Bone marrow (tissue), 2 donors: ENCODE data around the gene CBLN2.

Experiments
- DNase-seq, 2 donors: peaks; one replicate each; lab custom pipeline; 2025; lab: John Stamatoyannopoulos, UW

CBLN2 gene

DNA sequence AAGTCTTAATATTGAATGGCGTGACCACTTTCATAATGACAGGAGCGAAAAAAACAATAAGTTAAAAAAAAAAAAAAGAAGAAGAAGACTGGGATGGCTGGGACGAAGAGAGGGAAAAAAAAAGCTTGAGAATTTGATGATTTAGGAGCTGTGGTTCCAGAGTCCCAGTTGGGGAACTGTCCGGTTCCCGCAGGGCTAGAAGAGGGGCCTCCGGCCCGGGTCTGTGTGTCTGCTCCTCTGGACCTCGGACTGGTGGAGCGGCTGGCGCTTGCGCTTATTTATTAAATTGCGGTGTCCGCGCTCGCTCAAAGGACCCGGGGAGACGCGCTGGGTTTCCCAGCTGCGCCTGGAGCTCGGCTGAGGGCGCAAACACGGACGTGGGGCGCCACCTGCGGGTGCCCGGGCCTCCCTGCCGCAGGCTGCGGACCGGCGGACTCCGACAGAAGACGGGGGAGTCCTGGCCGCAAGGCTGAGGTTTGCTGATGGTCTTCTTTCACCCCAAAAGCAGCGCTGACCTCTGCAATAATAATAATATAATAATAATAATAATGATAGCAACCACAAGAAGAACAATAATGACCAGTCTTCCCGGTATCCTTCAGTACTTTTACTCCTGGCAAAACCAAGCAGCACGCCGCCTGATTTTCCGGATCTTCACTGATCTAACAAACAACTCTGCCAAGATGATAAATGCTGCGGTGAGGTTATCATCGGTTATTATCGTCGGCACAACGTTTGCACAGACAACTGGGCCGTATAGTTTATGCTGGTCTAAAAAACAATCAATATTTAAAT, at the start of gene CBLN2:
CBLN2 (minus strand) TSS at position 251 of the 795 bp plus-strand sequence. CDS start 2,182 bp downstream, outside the sequence.
- no peak for DNase-seq

DNA sequence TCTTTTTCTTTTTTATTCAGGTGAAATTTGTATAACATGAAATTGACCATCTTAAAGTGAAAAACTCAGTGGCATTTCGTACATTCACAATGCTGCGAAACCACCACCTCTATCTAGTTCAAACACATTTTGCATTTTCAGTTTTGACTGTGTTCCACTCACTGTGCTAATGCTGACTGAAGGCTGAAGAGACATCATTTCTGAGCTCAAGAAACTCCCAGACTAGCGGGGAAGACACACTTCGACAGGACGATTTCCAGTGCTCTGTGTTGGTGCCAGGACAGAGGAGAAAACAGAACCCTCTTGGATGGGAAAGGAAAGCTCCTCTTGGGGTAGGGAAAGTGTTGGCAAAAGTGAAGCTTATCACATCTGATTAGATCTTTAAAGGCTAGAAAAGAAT, 44.2 kb upstream of the CBLN2 start:
- DNase-seq, result no peak

DNA sequence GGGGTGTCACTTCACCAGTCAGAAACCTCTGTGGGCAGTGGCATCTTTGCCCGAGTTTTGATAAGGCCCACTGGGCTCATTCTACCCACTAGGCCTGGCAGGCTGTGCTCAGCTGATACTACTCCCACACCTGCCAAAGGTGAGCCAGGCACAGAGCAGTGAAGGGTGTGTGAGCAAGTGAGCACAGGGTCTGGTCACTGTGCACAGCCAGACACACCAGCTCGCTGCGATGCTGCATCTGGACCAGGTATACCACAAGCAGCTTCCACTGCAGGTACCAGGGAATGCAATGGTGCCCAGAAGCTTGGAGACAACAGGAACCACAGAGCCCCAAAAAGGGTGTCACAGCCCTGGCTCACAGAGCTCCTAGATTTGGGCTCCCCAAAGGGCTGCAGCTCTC, 40.6 kb upstream of the CBLN2 start:
- DNase-seq, result no peak

DNA sequence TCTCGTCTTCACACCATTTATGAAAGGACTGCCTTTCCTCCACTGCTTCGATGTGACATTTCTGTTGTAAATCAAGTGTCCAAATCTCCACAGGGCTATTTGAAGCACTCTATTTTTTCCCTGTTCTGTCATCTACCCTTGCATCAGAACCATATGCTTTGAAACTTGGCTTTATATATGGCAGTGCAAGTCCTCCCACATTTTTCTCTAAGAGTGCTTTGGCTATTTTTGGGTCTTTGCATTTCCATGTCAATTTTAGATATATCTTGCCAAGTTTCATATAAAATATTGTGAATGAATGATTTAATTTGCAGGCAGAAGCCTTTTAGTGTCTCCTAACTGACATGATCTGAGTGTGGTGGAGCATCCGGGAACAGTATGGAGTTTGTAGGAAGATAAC, 37.8 kb upstream of the CBLN2 start:
- no peak for DNase-seq

DNA sequence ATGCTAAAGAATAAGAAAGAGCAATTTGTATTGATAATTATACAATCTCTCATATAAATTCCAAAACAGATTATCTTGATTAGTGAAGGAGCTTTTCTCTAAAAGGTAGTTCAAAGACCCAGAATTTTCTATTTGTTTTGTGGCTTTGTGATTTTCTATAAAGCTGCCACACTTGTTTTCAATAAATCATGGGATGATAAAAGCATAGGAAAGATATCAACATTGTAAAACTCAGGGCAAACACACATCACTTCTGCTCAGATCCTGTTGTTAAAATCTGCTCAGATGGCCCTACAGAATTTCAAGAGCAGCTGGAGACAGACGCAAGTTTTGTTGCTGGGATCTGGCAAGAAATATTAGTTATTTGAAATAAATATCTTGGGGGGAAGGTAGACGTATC, 28.8 kb upstream of the CBLN2 start:
- no peak for DNase-seq

DNA sequence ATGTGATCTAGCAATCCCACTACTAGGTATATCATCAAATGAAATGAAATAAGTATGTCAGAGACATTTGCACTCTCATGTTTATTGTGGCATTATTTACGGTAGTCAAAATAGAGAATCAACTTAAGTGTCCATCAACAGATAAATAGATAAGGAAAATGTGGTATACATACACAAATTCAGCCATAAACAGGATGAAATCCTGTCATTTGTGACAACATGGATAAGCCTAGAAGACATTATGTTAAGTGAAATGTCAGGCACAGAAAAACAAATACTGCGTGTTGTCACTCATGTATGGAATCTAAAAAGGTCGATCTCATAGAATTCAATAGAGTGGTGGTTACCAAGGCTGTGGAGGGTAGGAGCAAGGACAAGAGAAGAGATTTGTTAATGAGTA, 22.1 kb upstream of the CBLN2 start:
- DNase-seq, result no peak

DNA sequence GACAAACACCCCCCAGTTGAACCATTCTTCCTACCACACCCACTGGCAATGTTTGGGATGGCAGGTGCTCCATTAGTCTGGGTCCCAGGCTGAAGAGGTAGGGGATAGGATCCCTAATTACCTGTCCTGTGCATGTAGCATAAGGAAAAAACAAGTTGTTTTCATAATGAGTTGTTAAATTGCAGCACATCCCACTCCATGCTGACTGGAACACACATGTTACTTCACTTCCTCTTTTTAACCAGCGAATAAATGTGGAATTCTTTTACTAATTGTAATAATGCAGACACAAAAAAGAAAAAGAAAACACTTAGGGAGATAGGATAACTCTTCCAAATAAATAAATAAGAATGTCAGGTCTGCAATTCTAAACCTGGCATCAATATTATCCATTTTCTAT, 11.8 kb upstream of the CBLN2 start:
- no peak for DNase-seq

DNA sequence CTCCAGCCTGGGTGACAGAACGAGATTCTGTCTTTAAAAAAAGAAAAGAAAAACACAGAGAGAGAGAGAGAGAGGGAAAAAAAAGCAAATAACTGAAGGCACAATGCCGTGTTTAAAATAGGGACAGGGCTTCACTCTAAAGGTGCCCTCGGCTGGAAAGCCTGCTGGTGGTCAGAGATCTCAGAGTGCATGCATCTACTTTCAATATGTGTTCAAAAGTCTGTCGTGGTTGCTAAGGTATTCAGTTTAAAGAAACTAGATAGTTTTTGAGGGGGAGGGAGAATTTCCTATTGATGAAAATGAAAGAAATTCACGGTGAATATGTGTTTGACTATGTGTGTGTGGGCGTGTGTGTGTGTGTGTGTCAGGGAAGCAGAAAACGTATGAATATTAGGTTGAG, 11.0 kb upstream of the CBLN2 start:
- DNase-seq, result no peak

DNA sequence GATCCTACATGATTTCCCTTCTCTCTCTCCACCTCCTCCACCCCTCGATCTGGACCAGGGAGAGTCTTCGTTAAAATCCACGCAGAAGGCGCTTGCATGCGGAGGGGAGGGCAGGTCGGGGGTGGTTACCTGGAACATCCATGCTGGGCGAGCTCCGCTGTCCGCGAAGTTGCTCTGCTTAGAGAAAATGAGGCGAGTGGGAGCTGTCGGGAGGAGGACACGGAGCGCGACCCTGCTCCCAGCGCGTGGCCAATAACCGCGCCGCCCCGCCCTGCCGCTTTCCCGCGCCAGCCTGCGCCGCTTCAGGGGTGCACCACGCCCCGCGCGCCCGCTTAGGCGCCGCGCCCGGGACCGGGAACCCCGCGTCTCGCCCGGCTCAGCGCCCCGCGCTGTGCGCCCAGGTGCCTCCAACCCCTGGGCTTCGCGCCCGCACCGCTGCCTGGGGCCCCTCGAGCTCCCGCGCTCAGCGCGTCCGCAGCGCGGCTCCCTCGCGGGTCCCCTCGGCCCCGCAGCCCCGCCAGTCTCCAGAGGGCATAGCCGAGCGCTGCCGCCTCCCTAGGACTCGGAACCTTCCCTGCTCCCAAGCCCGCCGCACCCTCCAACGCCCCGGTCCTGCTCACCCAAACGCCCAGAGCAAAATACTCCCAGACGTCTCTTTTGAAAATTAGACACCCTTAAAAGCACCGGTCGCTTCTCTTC, 636 bp downstream of the CBLN2 start:
- no peak for DNase-seq

DNA sequence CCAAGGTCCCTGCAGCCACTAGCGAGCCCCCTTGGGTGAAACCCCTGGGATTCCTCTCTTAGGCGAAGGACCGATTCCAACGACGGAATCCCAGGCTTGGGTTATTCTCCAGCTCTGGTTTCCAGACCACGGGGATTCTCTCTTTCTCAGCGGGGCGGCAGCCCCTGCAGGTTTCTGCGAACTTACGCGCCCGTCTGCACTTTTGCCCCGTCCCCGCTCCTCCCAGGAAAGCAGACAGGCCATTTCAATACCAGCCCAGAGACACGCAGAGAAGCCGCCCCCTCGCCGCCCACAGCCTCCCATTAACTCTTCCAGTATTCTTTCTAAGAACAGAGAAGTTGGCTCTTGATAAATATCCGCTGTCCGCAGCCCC, 1.2 kb downstream of the CBLN2 start:
- no peak for DNase-seq

DNA sequence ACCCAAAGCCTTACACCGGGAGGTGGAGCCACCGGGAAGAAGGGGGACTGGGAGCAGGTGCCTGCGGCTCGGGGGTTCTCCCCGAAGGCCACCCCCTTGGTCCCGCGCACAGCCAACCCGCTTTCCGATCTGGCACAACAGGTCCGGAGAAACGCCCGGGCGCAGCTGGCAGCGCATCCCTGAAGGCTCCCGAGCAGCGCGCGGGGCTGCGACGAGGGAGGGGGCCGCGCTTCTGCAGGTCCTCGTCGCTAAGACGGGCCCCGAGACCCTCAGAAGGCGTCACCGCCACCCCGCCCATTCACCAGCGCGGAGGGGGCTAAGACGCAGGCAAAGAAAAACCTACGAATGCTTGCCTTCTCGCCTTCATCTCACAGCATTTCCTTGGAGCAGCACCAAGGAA, 1.8 kb downstream of the CBLN2 start:
- no peak for DNase-seq

DNA sequence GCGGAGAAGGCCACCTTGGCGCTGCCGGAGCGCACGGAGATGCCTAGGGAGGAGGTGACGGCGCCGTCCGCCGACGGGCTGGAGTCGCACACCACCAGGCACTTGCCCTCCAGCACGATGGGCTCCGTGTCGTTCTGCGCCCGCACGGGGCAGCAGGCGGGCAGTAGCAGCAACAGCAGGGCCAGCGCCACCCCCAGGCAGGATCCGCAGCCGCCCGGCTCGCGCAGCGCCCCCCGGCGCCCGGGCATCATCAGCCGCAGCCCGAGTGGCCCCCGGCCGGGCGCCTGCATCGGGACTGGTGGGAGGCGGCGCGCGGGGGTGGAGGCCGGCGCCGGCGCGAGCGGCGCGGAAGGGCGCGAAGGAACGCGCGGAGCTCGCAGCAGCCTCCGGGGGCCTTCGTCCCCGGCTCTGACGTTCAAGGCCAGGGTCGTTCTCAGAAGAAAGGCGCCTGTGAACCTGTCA, 2.2 kb downstream of the CBLN2 start:
- DNase-seq, result no peak

DNA sequence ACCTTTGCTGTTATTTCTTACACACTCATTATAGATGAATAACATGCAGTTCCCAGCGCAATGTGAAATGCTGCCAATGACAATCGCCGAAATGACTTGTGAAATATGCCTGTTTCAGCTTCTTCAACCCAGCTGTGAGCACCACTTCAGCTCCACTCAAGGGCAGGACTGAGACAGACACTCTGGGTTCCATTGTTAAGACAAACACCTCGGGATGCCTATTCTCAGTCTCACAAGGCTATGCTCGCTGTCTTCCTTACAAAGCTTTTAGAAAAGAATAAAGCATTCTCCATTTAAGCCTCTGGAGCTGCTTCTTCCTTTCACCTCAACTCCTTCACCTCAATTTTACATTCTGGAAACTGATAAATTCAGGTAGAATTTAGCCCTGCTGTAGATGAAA, 4.2 kb downstream of the CBLN2 start:
- DNase-seq, result no peak

DNA sequence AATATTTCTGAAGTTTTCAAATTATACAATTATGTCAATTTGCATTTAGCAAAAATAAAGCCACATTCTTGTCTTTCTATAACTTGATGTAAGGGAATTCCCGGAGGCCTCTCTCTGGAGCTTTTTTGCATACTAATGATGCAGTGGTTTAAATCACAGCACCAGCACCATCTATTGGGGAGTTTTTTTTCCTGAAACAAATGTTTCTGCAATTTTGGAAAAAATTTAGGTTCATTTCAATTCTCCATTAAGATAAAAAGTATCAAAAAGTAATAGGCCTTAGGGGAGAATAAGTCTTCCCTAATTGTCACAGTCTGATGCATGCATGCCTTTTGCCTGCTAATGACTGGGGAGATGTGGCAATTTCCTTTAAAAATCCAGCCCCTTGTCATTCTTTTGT, 13.5 kb downstream of the CBLN2 start:
- no peak for DNase-seq

DNA sequence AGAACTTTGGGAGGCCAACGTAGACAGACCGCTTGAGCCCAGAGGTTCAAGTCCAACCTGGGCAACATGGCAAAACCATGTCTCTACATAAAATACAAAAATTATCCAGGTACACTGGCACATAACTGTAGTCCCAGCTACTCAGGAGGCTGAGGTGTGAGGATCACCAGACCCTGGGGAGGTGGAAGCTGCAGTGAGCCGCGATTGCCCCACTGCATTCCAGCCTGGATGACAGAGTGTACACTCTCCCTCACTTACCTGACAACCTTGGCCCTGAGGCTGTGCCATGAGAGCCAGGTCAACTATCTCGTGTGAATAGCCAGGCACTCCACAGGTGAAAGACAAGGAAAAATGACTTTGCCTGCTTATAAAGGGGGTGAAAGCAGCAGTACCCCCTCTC, 39.3 kb downstream of the CBLN2 start:
- DNase-seq, result no peak

DNA sequence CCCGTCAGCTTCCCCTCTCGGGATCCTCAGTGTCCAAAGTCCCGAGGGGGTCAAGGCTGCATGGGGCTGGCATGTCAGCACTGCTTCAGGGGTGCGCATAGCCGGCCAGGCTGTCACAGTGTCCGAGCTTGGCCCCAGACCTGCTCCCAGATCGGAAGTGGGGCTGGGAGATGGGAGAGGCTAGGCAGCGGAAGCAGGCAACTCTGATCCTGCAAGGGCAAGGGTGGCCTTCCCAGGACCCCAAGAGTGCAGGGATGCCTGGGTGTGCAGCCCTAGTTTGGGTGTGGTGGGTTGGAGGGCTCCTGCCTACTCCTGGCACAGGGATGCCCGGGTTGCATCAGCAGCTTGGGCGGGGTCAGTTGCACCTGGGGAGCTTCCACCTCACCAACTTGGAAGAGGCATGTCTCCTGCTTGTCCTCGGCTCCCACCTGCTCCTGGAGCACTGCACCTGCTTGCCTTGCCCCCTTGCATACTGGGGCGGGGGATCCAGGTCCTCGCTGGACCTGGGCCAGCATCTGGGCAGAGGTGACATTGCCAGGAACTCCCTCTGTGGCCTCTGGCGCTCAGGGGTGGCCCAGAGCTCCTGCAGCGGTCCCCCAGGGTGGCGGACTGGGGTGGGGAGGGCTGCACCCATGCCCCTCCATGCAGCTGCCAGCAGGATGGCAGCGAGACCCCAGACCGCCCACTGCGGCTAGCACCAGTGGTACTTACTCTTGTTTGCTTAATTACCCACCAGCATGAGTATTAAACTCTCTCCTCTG, 41.3 kb downstream of the CBLN2 start:
- no peak for DNase-seq

DNA sequence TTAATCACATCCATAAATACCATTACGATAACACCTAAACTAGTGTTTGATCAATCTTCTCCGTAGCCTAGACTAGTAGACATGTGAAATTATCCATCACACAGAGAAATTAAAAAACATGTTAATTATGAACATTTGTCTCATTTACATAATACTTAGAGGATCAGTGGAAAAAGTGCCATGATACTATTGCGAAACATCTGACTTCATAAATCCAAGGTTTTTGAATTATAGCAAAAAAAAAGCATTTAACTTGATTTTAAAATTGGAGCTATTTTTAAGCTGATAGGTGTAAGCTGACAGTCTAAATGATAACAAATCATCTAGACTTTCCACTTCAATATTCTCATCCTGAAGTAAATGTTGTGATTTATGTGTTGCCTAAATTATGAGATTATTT, 51.6 kb downstream of the CBLN2 start:
- DNase-seq, result no peak
